K562 (cell line): ENCODE measurements around the gene ZKSCAN4. TPM values are rescaled to one million over a fixed set of nuclear protein-coding genes. Genes with fewer than 3 reads are reported as not detected.

Experiments
- ATAC-seq: fragments of 200-7000 bp; cut with Tn5 transposase; 3 replicates; pipeline ENCODE4 v1.9.1; 2020; ENCODE audit warnings: moderate library complexity
- BruUV-seq: library from RNA; stranded (reverse); fragments of 400-500 nt; replicated peaks from 2 replicates; lab custom pipeline; 2021; lab: Mats Ljungman, UMichigan
- CTCF ChIA-PET: fragments of 300-600 bp; formaldehyde crosslinking; extraction: SDS; loops from one replicate; lab custom pipeline; 2021; ENCODE audit warnings: low intra/inter-chr PET ratio; lab: Yijun Ruan, JAX
- POLR2A ChIA-PET: fragments of 300-600, 350-650 bp; sonication (Branson Sonifier 250); formaldehyde crosslinking; extraction: SDS; loops from one replicate; lab custom pipeline; 2021; ENCODE audit warnings: antibody characterized with exemption, inconsistent platforms; lab: Yijun Ruan, JAX
- DNase-seq, 4 experiments: peaks; one replicate each; pipeline versions ENCODE4 v3.0.0 to v3.0.0-alpha.2; 2011 to 2018; ENCODE audit warnings: low spot score in 3 of 4, mixed read lengths in 3 of 4; ENCODE audit errors: extremely low read depth in 1 of 4
- FAIRE-seq: peaks from 2 replicates; lab custom pipeline; 2011; peaks lifted over from hg19 to GRCh38; lab: Jason Lieb, UNC
- H2AFZ ChIP-seq: 2 replicates; pipeline ENCODE4 v1.6.0; 2011; ENCODE audit warnings: low read depth, low read length, control low read depth, inconsistent platforms
- H3K27ac ChIP-seq: fragments of 200-600 bp; 3 replicates; pipeline ENCODE4 v1.8.0; 2011; ENCODE audit warnings: low read depth, mild to moderate bottlenecking, control low read depth, inconsistent platforms, low read length, moderate library complexity, mixed read lengths; ENCODE audit errors: extremely low read depth
- H3K27me3 ChIP-seq, 2 experiments: fragments of 300-600 bp in 1 of 2; 2 replicates in 1 of 2; 3 replicates in 1 of 2; pipeline versions ENCODE4 v1.6.0 to v1.8.0; 2011; ENCODE audit warnings: inconsistent platforms in 2 of 2, low read length in 2 of 2, mild to moderate bottlenecking in 1 of 2, mixed read lengths in 1 of 2, moderate library complexity in 1 of 2; ENCODE audit not compliant: control insufficient read depth in 2 of 2, insufficient read depth in 2 of 2
- H3K36me3 ChIP-seq: fragments of 300-600 bp; 3 replicates; pipeline ENCODE4 v1.8.0; 2011; ENCODE audit warnings: mild to moderate bottlenecking, low read length, inconsistent platforms; ENCODE audit not compliant: control insufficient read depth, insufficient read depth
- H3K4me1 ChIP-seq, 2 experiments: fragments of 200-600 bp in 1 of 2; replicated peaks in 1 of 2; 2 replicates in 1 of 2; 3 replicates in 1 of 2; pipeline versions ENCODE4 v1.5.1 to v1.8.0; 2011; ENCODE audit warnings: inconsistent platforms in 2 of 2, low read length in 2 of 2, mild to moderate bottlenecking in 1 of 2, mixed read lengths in 1 of 2, moderate library complexity in 1 of 2; ENCODE audit not compliant: control insufficient read depth in 2 of 2, insufficient read depth in 2 of 2
- H3K4me2 ChIP-seq: 2 replicates; pipeline ENCODE4 v1.6.1; 2011; ENCODE audit warnings: low read length, control low read depth, inconsistent platforms, mixed read lengths; ENCODE audit not compliant: insufficient read depth
- H3K4me3 ChIP-seq: fragments of 200-600 bp; sonication (generic), shearing (Covaris generic); 2 replicates; pipeline ENCODE4 v1.5.1; 2016; ENCODE audit warnings: control low read depth, inconsistent platforms
- H3K79me2 ChIP-seq: fragments of 200-600 bp; 3 replicates; pipeline ENCODE4 v1.8.0; 2011; ENCODE audit warnings: low read length, inconsistent platforms; ENCODE audit not compliant: control insufficient read depth, insufficient read depth
- H3K9ac ChIP-seq, 2 experiments: 2 replicates each; pipeline versions ENCODE4 v1.6.0 to v1.6.1; 2011; ENCODE audit warnings: low read depth in 2 of 2, low read length in 2 of 2, control low read depth in 1 of 2, inconsistent platforms in 1 of 2, mild to moderate bottlenecking in 1 of 2, mixed read lengths in 1 of 2; ENCODE audit not compliant: insufficient read depth in 1 of 2
- H3K9me1 ChIP-seq: one replicate; pipeline ENCODE4 v1.6.0; 2011; ENCODE audit warnings: inconsistent platforms, mild to moderate bottlenecking, low read length, moderate library complexity; ENCODE audit not compliant: control insufficient read depth, insufficient read depth
- H3K9me3 ChIP-seq: replicated peaks from 2 replicates; pipeline ENCODE4 v1.5.1; 2011; ENCODE audit warnings: low read depth, low read length, inconsistent platforms; ENCODE audit not compliant: control insufficient read depth, insufficient read depth
- H4K20me1 ChIP-seq: replicated peaks from 2 replicates; pipeline ENCODE4 v1.6.1; 2011; ENCODE audit warnings: low read length, inconsistent platforms, mixed read lengths; ENCODE audit not compliant: control insufficient read depth, insufficient read depth
- ATF7 ChIP-seq: fragments of 450-650 bp; IDR thresholded peaks from 2 replicates; pipeline ENCODE4 v1.7.1; 2014; ENCODE audit warnings: mild to moderate bottlenecking, moderate library complexity
- CBX1 ChIP-seq: sonication (generic); IDR thresholded peaks from 2 replicates; pipeline ENCODE4 v1.6.1; 2016; ENCODE audit warnings: antibody characterized with exemption, low read depth, mild to moderate bottlenecking
- ERF ChIP-seq: fragments of 450-650 bp; formaldehyde crosslinking; IDR thresholded peaks from 2 replicates; pipeline ENCODE4 v1.4.0; 2020; ENCODE audit warnings: mild to moderate bottlenecking, mixed read lengths
- KHSRP ChIP-seq: fragments of 450-650 bp; IDR thresholded peaks from 2 replicates; pipeline ENCODE4 v1.6.1; 2017
- KLF13 ChIP-seq: fragments of 450-650 bp; IDR thresholded peaks from 2 replicates; pipeline ENCODE4 v1.6.1; 2016; ENCODE audit warnings: missing genetic modification characterization, low read depth, mild to moderate bottlenecking, missing compliant biosample characterization, moderate library complexity, borderline replicate concordance
- NFRKB ChIP-seq: fragments of 450-650 bp; IDR thresholded peaks from 2 replicates; pipeline ENCODE4 v1.6.1; 2016; ENCODE audit warnings: low read depth
- RBM39 ChIP-seq: fragments of 200-400 bp; formaldehyde crosslinking; optimal IDR thresholded peaks from 2 replicates; pipeline ENCODE3; 2018; ENCODE audit warnings: low read depth, low read length
- TRIM28 ChIP-seq: fragments of 450-650 bp; IDR thresholded peaks from 2 replicates; pipeline ENCODE4 v1.6.1; 2017
- VEZF1 ChIP-seq: fragments of 200-800 bp; sonication (Bioruptor generic); IDR thresholded peaks from 2 replicates; pipeline ENCODE4 v1.6.1; 2017; ENCODE audit warnings: missing genetic modification characterization, missing compliant biosample characterization
- ZEB2 ChIP-seq: fragments of 450-650 bp; IDR thresholded peaks from 2 replicates; pipeline ENCODE4 v1.6.1; 2016
- ZNF133 ChIP-seq: fragments of 250-450 bp; sonication (Bioruptor Pico); IDR thresholded peaks from 2 replicates; pipeline ENCODE4 v1.4.0; 2020; ENCODE audit warnings: mild to moderate bottlenecking
- ZNF239 ChIP-seq: fragments of 250-450 bp; sonication (Bioruptor Pico); IDR thresholded peaks from 2 replicates; pipeline ENCODE4 v1.4.0; 2020; ENCODE audit warnings: mild to moderate bottlenecking
- WGBS: fragments of 100-300 bp; shearing (Covaris generic); methylation state at CpG from one replicate; pipeline ENCODE4 v1.1.6; 2016; ENCODE audit warnings: low coverage, mixed read lengths; ENCODE audit not compliant: insufficient coverage; ENCODE audit errors: missing lambda C conversion rate; 5-methylcytosine and 5-hydroxymethylcytosine counted together
- in situ Hi-C: fragments of 300-500 bp; cut with MboI; formaldehyde crosslinking; loops from 4 replicates; pipeline ENCODE4 v1.15.0; 2018; ENCODE audit warnings: inconsistent platforms, mixed read lengths
- intact Hi-C: fragments of 100-400 bp; cut with micrococcal nuclease; formaldehyde crosslinking; loops from 2 replicates; pipeline ENCODE4 v1.14.2; 2022
- polyA plus RNA-seq, 8 experiments: library from polyadenylated mRNA; depleted of rRNA in 4 of 8; stranded (reverse) in 5 of 8; unstranded in 3 of 8; fragments of >200 nt; fragmentation: Nextera tagmentation in 2 of 8; fragmentation: Illumina TruSeq in 1 of 8; extraction: Ambion mirVana in 2 of 8; extraction: Trizol in 1 of 8; gene quantifications; 2 replicates each; pipeline versions ENCODE4 v1.2.1 to v1.2.3, GENCODE V29; 2011 to 2014; ENCODE audit warnings: inconsistent platforms in 1 of 8, missing spikeins in 1 of 8
- total RNA-seq, 7 experiments: library from RNA; depleted of rRNA in 6 of 7; stranded (reverse); fragments of >200 nt in 6 of 7; fragmentation: Illumina TruSeq in 2 of 7; extraction: Trizol in 2 of 7; gene quantifications; 2 replicates each; pipeline versions ENCODE4 v1.2.1 to v1.2.3, GENCODE V29; 2011 to 2021; ENCODE audit warnings: low replicate concordance in 1 of 7
- TF ChIP-seq, protein P1 (sequence below): fragments of 450-650 bp; IDR thresholded peaks from 2 replicates; pipeline ENCODE4 v1.6.1; 2018; ENCODE audit warnings: mild to moderate bottlenecking, low read depth; ENCODE audit not compliant: partially characterized antibody
- TF ChIP-seq, protein P2 (sequence below), 2 experiments: fragments of 450-650 bp in 1 of 2; sonication (generic) in 1 of 2; formaldehyde crosslinking in 1 of 2; IDR thresholded peaks in 1 of 2; conservative IDR thresholded peaks in 1 of 2; 2 replicates each; pipeline versions ENCODE4 v1.6.1 to v1.8.1; 2016 to 2023; ENCODE audit warnings: mild to moderate bottlenecking in 2 of 2, moderate library complexity in 2 of 2, inconsistent platforms in 1 of 2, missing genetic modification reagents in 1 of 2
- TF ChIP-seq, protein P3 (sequence below): fragments of 250-450 bp; sonication (Bioruptor Pico); IDR thresholded peaks from 2 replicates; pipeline ENCODE4 v1.5.0; 2020; ENCODE audit warnings: mild to moderate bottlenecking, borderline replicate concordance

ZKSCAN4 gene
- total and polyA plus RNA-seq, 9 of the 15 experiments (the other 6 are each of a cell fraction or from before 2014, with no cell fraction given), result 1.2 to 5.3 (median 4.7) TPM

- DNase-seq (no peak), ATAC-seq (peak; percentile 29), FAIRE-seq (no peak)
- no TSS peak for BruUV-seq
- Histone ChIP-seq H3K27ac (no peak overlapping the region), H3K79me2 (0 out of 3 replicates have a peak, but pooled peaks cover 1% of the 10 kb centered on the region), H3K4me2 (no peak overlapping the region), H3K4me1 (peaks cover 0 to 4% of the 10 kb centered on the region in 2 experiments; a peak in 1 of 5 replicates), H3K9me3 (no peaks in the 10 kb centered on the region), H3K9me1 (no peaks in the 10 kb centered on the region), H2AFZ (no peak overlapping the region), H3K9ac (no peak overlapping the region), H3K27me3 (no peaks in the 10 kb centered on the region), H3K36me3 (peaks cover 66% of the 10 kb centered on the region), H3K4me3 (no peak overlapping the region), H4K20me1 (no peaks in the 10 kb centered on the region)
- CTCF ChIA-PET, result no interaction called here
- POLR2A ChIA-PET, result interaction anchor here (0.6 to 2.0 kb wide), 7 partner anchors 12 to 110 kb away, joined by 3 to 10 read pairs (median 4); partner anchors contain the start of gene PGBD1
- 97% methylated on average over 11 of the region's 11 CpGs for WGBS
- intact Hi-C loops (no loop called here), in situ Hi-C loops (no loop called here)
- TF ChIP-seq ZNF133 (no peak), ERF (CRISPR knock-in tag) (no peak), NFRKB (0 out of 2 replicates have a peak, but pooled peaks have one; percentile 35), VEZF1 (CRISPR knock-in tag) (no peak), KHSRP (no peak), KLF13 (tag) (no peak), RBM39 (no peak), TRIM28 (peak; percentile 89; the same call in 1 of the 2 replicates), ZEB2 (0 out of 2 replicates have a peak, but pooled peaks have one; percentile 19), ZNF239 (peak; percentile 14; the same call in 1 of the 2 replicates), ATF7 (peak; percentile 19; the same call in 1 of the 2 replicates), CBX1 (no peak)
- TF ChIP-seq, protein P1, sequence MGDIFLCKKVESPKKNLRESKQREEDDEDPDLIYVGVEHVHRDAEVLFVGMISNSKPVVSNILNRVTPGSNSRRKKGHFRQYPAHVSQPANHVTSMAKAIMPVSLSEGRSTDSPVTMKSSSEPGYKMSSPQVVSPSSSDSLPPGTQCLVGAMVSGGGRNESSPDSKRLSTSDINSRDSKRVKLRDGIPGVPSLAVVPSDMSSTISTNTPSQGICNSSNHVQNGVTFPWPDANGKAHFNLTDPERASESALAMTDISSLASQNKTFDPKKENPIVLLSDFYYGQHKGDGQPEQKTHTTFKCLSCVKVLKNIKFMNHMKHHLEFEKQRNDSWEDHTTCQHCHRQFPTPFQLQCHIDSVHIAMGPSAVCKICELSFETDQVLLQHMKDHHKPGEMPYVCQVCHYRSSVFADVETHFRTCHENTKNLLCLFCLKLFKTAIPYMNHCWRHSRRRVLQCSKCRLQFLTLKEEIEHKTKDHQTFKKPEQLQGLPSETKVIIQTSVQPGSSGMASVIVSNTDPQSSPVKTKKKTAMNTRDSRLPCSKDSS, result peak; percentile 83
- TF ChIP-seq, protein P2, sequence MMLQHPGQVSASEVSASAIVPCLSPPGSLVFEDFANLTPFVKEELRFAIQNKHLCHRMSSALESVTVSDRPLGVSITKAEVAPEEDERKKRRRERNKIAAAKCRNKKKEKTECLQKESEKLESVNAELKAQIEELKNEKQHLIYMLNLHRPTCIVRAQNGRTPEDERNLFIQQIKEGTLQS (IDR thresholded peaks at IDR 0.05), result no peak
- TF ChIP-seq, protein P2 (CRISPR knock-in tag; conservative IDR thresholded peaks at IDR 0.05), result no peak
- TF ChIP-seq, protein P3, sequence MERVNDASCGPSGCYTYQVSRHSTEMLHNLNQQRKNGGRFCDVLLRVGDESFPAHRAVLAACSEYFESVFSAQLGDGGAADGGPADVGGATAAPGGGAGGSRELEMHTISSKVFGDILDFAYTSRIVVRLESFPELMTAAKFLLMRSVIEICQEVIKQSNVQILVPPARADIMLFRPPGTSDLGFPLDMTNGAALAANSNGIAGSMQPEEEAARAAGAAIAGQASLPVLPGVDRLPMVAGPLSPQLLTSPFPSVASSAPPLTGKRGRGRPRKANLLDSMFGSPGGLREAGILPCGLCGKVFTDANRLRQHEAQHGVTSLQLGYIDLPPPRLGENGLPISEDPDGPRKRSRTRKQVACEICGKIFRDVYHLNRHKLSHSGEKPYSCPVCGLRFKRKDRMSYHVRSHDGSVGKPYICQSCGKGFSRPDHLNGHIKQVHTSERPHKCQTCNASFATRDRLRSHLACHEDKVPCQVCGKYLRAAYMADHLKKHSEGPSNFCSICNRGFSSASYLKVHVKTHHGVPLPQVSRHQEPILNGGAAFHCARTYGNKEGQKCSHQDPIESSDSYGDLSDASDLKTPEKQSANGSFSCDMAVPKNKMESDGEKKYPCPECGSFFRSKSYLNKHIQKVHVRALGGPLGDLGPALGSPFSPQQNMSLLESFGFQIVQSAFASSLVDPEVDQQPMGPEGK (CRISPR knock-in tag), result no peak
Observed at GRCh38 chr6:28232785-28233184, 19.3 kb downstream of the ZKSCAN4 start.
